K562 (cell line): Measurements from ENCODE around the gene TEX264. TPM values are rescaled to one million over a fixed set of nuclear protein-coding genes. Genes with fewer than 3 reads are reported as not detected.

Experiments
- ATAC-seq: fragments of 200-7000 bp; cut with Tn5 transposase; 3 replicates; pipeline ENCODE4 v1.9.1; 2020; ENCODE audit warnings: moderate library complexity
- BruUV-seq: library from RNA; stranded (reverse); fragments of 400-500 nt; replicated peaks from 2 replicates; lab custom pipeline; 2021; lab: Mats Ljungman, UMichigan
- CTCF ChIA-PET: fragments of 300-600 bp; formaldehyde crosslinking; extraction: SDS; loops from one replicate; lab custom pipeline; 2021; ENCODE audit warnings: low intra/inter-chr PET ratio; lab: Yijun Ruan, JAX
- POLR2A ChIA-PET: fragments of 300-600, 350-650 bp; sonication (Branson Sonifier 250); formaldehyde crosslinking; extraction: SDS; loops from one replicate; lab custom pipeline; 2021; ENCODE audit warnings: antibody characterized with exemption, inconsistent platforms; lab: Yijun Ruan, JAX
- DNase-seq, 4 experiments: peaks; one replicate each; pipeline versions ENCODE4 v3.0.0 to v3.0.0-alpha.2; 2011 to 2018; ENCODE audit warnings: low spot score in 3 of 4, mixed read lengths in 3 of 4; ENCODE audit errors: extremely low read depth in 1 of 4
- FAIRE-seq: peaks from 2 replicates; lab custom pipeline; 2011; peaks lifted over from hg19 to GRCh38; lab: Jason Lieb, UNC
- H2AFZ ChIP-seq: 2 replicates; pipeline ENCODE4 v1.6.0; 2011; ENCODE audit warnings: low read depth, low read length, control low read depth, inconsistent platforms
- H3K27ac ChIP-seq: fragments of 200-600 bp; 3 replicates; pipeline ENCODE4 v1.8.0; 2011; ENCODE audit warnings: low read depth, mild to moderate bottlenecking, control low read depth, inconsistent platforms, low read length, moderate library complexity, mixed read lengths; ENCODE audit errors: extremely low read depth
- H3K27me3 ChIP-seq, 2 experiments: fragments of 300-600 bp in 1 of 2; 2 replicates in 1 of 2; 3 replicates in 1 of 2; pipeline versions ENCODE4 v1.6.0 to v1.8.0; 2011; ENCODE audit warnings: inconsistent platforms in 2 of 2, low read length in 2 of 2, mild to moderate bottlenecking in 1 of 2, mixed read lengths in 1 of 2, moderate library complexity in 1 of 2; ENCODE audit not compliant: control insufficient read depth in 2 of 2, insufficient read depth in 2 of 2
- H3K36me3 ChIP-seq: fragments of 300-600 bp; 3 replicates; pipeline ENCODE4 v1.8.0; 2011; ENCODE audit warnings: mild to moderate bottlenecking, low read length, inconsistent platforms; ENCODE audit not compliant: control insufficient read depth, insufficient read depth
- H3K4me1 ChIP-seq, 2 experiments: fragments of 200-600 bp in 1 of 2; replicated peaks in 1 of 2; 2 replicates in 1 of 2; 3 replicates in 1 of 2; pipeline versions ENCODE4 v1.5.1 to v1.8.0; 2011; ENCODE audit warnings: inconsistent platforms in 2 of 2, low read length in 2 of 2, mild to moderate bottlenecking in 1 of 2, mixed read lengths in 1 of 2, moderate library complexity in 1 of 2; ENCODE audit not compliant: control insufficient read depth in 2 of 2, insufficient read depth in 2 of 2
- H3K4me2 ChIP-seq: 2 replicates; pipeline ENCODE4 v1.6.1; 2011; ENCODE audit warnings: low read length, control low read depth, inconsistent platforms, mixed read lengths; ENCODE audit not compliant: insufficient read depth
- H3K4me3 ChIP-seq: fragments of 200-600 bp; sonication (generic), shearing (Covaris generic); 2 replicates; pipeline ENCODE4 v1.5.1; 2016; ENCODE audit warnings: control low read depth, inconsistent platforms
- H3K79me2 ChIP-seq: fragments of 200-600 bp; 3 replicates; pipeline ENCODE4 v1.8.0; 2011; ENCODE audit warnings: low read length, inconsistent platforms; ENCODE audit not compliant: control insufficient read depth, insufficient read depth
- H3K9ac ChIP-seq, 2 experiments: 2 replicates each; pipeline versions ENCODE4 v1.6.0 to v1.6.1; 2011; ENCODE audit warnings: low read depth in 2 of 2, low read length in 2 of 2, control low read depth in 1 of 2, inconsistent platforms in 1 of 2, mild to moderate bottlenecking in 1 of 2, mixed read lengths in 1 of 2; ENCODE audit not compliant: insufficient read depth in 1 of 2
- H3K9me1 ChIP-seq: one replicate; pipeline ENCODE4 v1.6.0; 2011; ENCODE audit warnings: inconsistent platforms, mild to moderate bottlenecking, low read length, moderate library complexity; ENCODE audit not compliant: control insufficient read depth, insufficient read depth
- H3K9me3 ChIP-seq: replicated peaks from 2 replicates; pipeline ENCODE4 v1.5.1; 2011; ENCODE audit warnings: low read depth, low read length, inconsistent platforms; ENCODE audit not compliant: control insufficient read depth, insufficient read depth
- H4K20me1 ChIP-seq: replicated peaks from 2 replicates; pipeline ENCODE4 v1.6.1; 2011; ENCODE audit warnings: low read length, inconsistent platforms, mixed read lengths; ENCODE audit not compliant: control insufficient read depth, insufficient read depth
- CBFB ChIP-seq: sonication (generic); formaldehyde crosslinking; IDR thresholded peaks from 2 replicates; pipeline ENCODE4 v1.4.0; 2020; ENCODE audit warnings: mild to moderate bottlenecking, missing genetic modification reagents
- IRF2 ChIP-seq: sonication (generic); formaldehyde crosslinking; IDR thresholded peaks from 2 replicates; pipeline ENCODE4 v1.8.1; 2022; ENCODE audit warnings: mild to moderate bottlenecking, missing genetic modification reagents
- NFIC ChIP-seq: fragments of 450-650 bp; IDR thresholded peaks from 2 replicates; pipeline ENCODE4 v1.6.1; 2017; ENCODE audit warnings: mild to moderate bottlenecking, inconsistent platforms
- PCBP2 ChIP-seq: fragments of 200-400 bp; formaldehyde crosslinking; IDR thresholded peaks from 2 replicates; pipeline ENCODE4 v1.6.1; 2018; ENCODE audit warnings: low read length, low read depth, mild to moderate bottlenecking, moderate library complexity; ENCODE audit not compliant: poor library complexity, severe bottlenecking
- POLR2G ChIP-seq: fragments of 200-400 bp; formaldehyde crosslinking; IDR thresholded peaks from 2 replicates; pipeline ENCODE4 v1.6.1; 2017; ENCODE audit warnings: low read depth, mild to moderate bottlenecking, antibody characterized with exemption, low read length, moderate library complexity
- SAP30 ChIP-seq: fragments of 200-600 bp; sonication (generic); IDR thresholded peaks from 2 replicates; pipeline ENCODE4 v1.6.1; 2012; ENCODE audit warnings: borderline replicate concordance, low read depth, mild to moderate bottlenecking, moderate library complexity, low read length, control low read depth, inconsistent platforms; ENCODE audit not compliant: insufficient read depth, poor library complexity, severe bottlenecking
- TBP ChIP-seq: optimal IDR thresholded peaks from 2 replicates; pipeline ENCODE3; 2011; ENCODE audit warnings: low read depth, low read length, improper control_type of control experiment
- ZNF274 ChIP-seq: IDR thresholded peaks from 2 replicates; pipeline ENCODE4 v1.6.1; 2011; ENCODE audit warnings: low read depth, mild to moderate bottlenecking, low read length, moderate library complexity, borderline replicate concordance
- WGBS: fragments of 100-300 bp; shearing (Covaris generic); methylation state at CpG from one replicate; pipeline ENCODE4 v1.1.6; 2016; ENCODE audit warnings: low coverage, mixed read lengths; ENCODE audit not compliant: insufficient coverage; ENCODE audit errors: missing lambda C conversion rate; 5-methylcytosine and 5-hydroxymethylcytosine counted together
- in situ Hi-C: fragments of 300-500 bp; cut with MboI; formaldehyde crosslinking; loops from 4 replicates; pipeline ENCODE4 v1.15.0; 2018; ENCODE audit warnings: inconsistent platforms, mixed read lengths
- intact Hi-C: fragments of 100-400 bp; cut with micrococcal nuclease; formaldehyde crosslinking; loops from 2 replicates; pipeline ENCODE4 v1.14.2; 2022
- polyA plus RNA-seq, 8 experiments: library from polyadenylated mRNA; depleted of rRNA in 4 of 8; stranded (reverse) in 5 of 8; unstranded in 3 of 8; fragments of >200 nt; fragmentation: Nextera tagmentation in 2 of 8; fragmentation: Illumina TruSeq in 1 of 8; extraction: Ambion mirVana in 2 of 8; extraction: Trizol in 1 of 8; gene quantifications; 2 replicates each; pipeline versions ENCODE4 v1.2.1 to v1.2.3, GENCODE V29; 2011 to 2014; ENCODE audit warnings: inconsistent platforms in 1 of 8, missing spikeins in 1 of 8
- total RNA-seq, 7 experiments: library from RNA; depleted of rRNA in 6 of 7; stranded (reverse); fragments of >200 nt in 6 of 7; fragmentation: Illumina TruSeq in 2 of 7; extraction: Trizol in 2 of 7; gene quantifications; 2 replicates each; pipeline versions ENCODE4 v1.2.1 to v1.2.3, GENCODE V29; 2011 to 2021; ENCODE audit warnings: low replicate concordance in 1 of 7

TEX264 gene
- total and polyA plus RNA-seq, 9 of the 15 experiments (the other 6 are each of a cell fraction or from before 2014, with no cell fraction given): 4.1 to 47.0 (median 31.0) TPM

DNA sequence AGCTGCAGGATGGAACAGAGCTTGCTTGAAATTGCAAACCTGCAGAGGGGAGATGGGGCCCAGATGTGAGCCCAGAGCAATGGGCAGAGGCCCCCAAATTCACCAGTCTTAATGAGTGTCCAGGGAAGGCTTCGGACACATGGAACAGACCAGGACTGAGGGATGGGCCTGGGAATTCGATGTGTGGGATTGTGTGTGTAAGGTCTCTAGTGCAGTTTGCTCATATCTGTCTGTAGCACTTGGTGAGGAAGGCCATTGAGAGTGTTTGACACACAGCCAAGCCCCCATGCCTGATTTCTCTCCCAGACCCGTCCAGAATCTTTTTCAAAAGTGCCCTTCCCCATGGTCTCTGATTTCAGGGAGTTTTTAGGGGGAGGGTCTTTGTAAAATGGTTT, 17.2 kb downstream of the TEX264 start:
- Histone ChIP-seq H3K4me3 (no peak overlapping the region), H3K27me3 (no peaks in the 10 kb centered on the region), H3K9me1 (peaks cover 7% of the 10 kb centered on the region), H3K79me2 (no peaks in the 10 kb centered on the region; the same call in 2 of the 3 replicates), H3K9me3 (no peaks in the 10 kb centered on the region), H3K9ac (no peak overlapping the region), H4K20me1 (no peaks in the 10 kb centered on the region), H3K4me1 (peaks cover 13 to 22% of the 10 kb centered on the region in 2 experiments), H3K27ac (no peak overlapping the region), H3K36me3 (peaks cover 44% of the 10 kb centered on the region; the same call in 2 of the 3 replicates), H3K4me2 (no peak overlapping the region), H2AFZ (no peak overlapping the region)
- intact Hi-C loops (no loop called here), in situ Hi-C loops (loop anchor here (25.0 kb wide), 1 partner anchor 1051 kb away; no protein-coding TSS in a partner anchor)
- no peak for DNase-seq
- ChIA-PET POLR2A (interaction anchor here (1.1 kb wide), 1 partner anchor 10 kb away, joined by 4 read pairs; no protein-coding TSS in a partner anchor), CTCF (no interaction called here)
- ATAC-seq: no peak
- 70% methylated on average over 3 of the region's 3 CpGs for WGBS
- BruUV-seq: no TSS peak
- FAIRE-seq: no peak
- TF ChIP-seq TBP (no peak), IRF2 (no peak), PCBP2 (no peak), ZNF274 (no peak), NFIC (no peak), SAP30 (no peak), POLR2G (no peak), CBFB (CRISPR knock-in tag) (no peak)
- TF ChIP-seq, all 486 proteins: peak for 0
